Neural progenitor cell (in vitro differentiated cells): ENCODE measurements around the gene ARHGAP26. TPM values are rescaled to one million over a fixed set of nuclear protein-coding genes. Genes with fewer than 3 reads are reported as not detected.
"Not testable (repeated sequence)": the region's sequence is repeated elsewhere in the genome, so short reads cannot be mapped to it uniquely, and the experiment has no call there.

Experiments used
- DNase-seq: peaks from one replicate; pipeline ENCODE4 v3.0.0-alpha.2; 2016; ENCODE audit warnings: low spot score
- H2AFZ ChIP-seq: fragments of 200-600 bp; sonication (generic); replicated peaks from 2 replicates; pipeline ENCODE4 v1.6.1; 2016; ENCODE audit warnings: antibody characterized with exemption
- H3F3A ChIP-seq: fragments of 200-600 bp; sonication (generic); 2 replicates; pipeline ENCODE4 v1.6.1; 2016; ENCODE audit warnings: antibody characterized with exemption, low read depth
- H3K27ac ChIP-seq: fragments of 200-600 bp; sonication (generic); 2 replicates; pipeline ENCODE4 v1.5.1; 2016; ENCODE audit warnings: mild to moderate bottlenecking
- H3K27me3 ChIP-seq: fragments of 200-600 bp; sonication (generic); 2 replicates; pipeline ENCODE4 v1.6.1; 2016; ENCODE audit warnings: mild to moderate bottlenecking, moderate library complexity
- H3K36me3 ChIP-seq: fragments of 200-600 bp; sonication (generic); 2 replicates; pipeline ENCODE4 v1.5.1; 2016
- H3K4me1 ChIP-seq: fragments of 200-600 bp; sonication (generic); 2 replicates; pipeline ENCODE4 v1.6.1; 2016; ENCODE audit warnings: mixed run types
- H3K4me2 ChIP-seq: fragments of 200-600 bp; sonication (generic); 2 replicates; pipeline ENCODE4 v1.6.1; 2016
- H3K4me3 ChIP-seq: fragments of 200-600 bp; sonication (generic); 2 replicates; pipeline ENCODE4 v1.5.1; 2016
- H3K79me2 ChIP-seq: fragments of 200-600 bp; sonication (generic); 2 replicates; pipeline ENCODE4 v1.6.1; 2016; ENCODE audit warnings: low read depth
- H3K9ac ChIP-seq: fragments of 200-600 bp; sonication (generic); 2 replicates; pipeline ENCODE4 v1.6.1; 2016
- H3K9me3 ChIP-seq: fragments of 200-600 bp; sonication (generic); 2 replicates; pipeline ENCODE4 v1.5.1; 2016; ENCODE audit warnings: low read depth
- H4K20me1 ChIP-seq: fragments of 200-600 bp; sonication (generic); 2 replicates; pipeline ENCODE4 v1.6.1; 2016; ENCODE audit warnings: low read depth
- H3K27ac Mint-ChIP-seq: 3 replicates; pipeline ENCODE4 v1.8.0; 2021; ENCODE audit warnings: mixed read lengths
- H3K27me3 Mint-ChIP-seq: 2 replicates; pipeline ENCODE4 v1.8.0; 2022; ENCODE audit warnings: low read depth, mild to moderate bottlenecking, inconsistent platforms, moderate library complexity, mixed read lengths; ENCODE audit not compliant: insufficient read depth
- H3K36me3 Mint-ChIP-seq: 3 replicates; pipeline ENCODE4 v1.8.0; 2021; ENCODE audit warnings: mixed read lengths
- H3K4me1 Mint-ChIP-seq: 3 replicates; pipeline ENCODE4 v1.8.0; 2021; ENCODE audit warnings: mixed read lengths
- H3K4me3 Mint-ChIP-seq: 3 replicates; pipeline ENCODE4 v1.8.0; 2021; ENCODE audit warnings: mild to moderate bottlenecking, moderate library complexity, mixed read lengths
- H3K9me3 Mint-ChIP-seq: 3 replicates; pipeline ENCODE4 v1.8.0; 2020; ENCODE audit warnings: mixed read lengths
- CTCF ChIP-seq: fragments of 200-600 bp; sonication (generic); IDR thresholded peaks from 2 replicates; pipeline ENCODE4 v1.5.1; 2017; ENCODE audit warnings: antibody characterized with exemption, mild to moderate bottlenecking
- EZH2 ChIP-seq: fragments of 200-600 bp; sonication (generic); IDR thresholded peaks from 2 replicates; pipeline ENCODE4 v1.6.1; 2017; ENCODE audit warnings: antibody characterized with exemption, mild to moderate bottlenecking, moderate library complexity
- EZH2phosphoT487 ChIP-seq: fragments of 200-600 bp; sonication (generic); IDR thresholded peaks from 2 replicates; pipeline ENCODE4 v1.6.1; 2017; ENCODE audit warnings: antibody characterized with exemption
- total RNA-seq: library from RNA; depleted of rRNA; stranded (reverse); fragments of >200 nt; gene quantifications from 2 replicates; pipeline ENCODE4 v1.2.3, GENCODE V29; 2015; ENCODE audit warnings: low replicate concordance

ARHGAP26 gene
- total RNA-seq, 1 donor from 2014 or later, result 7.0 TPM

- Histone ChIP-seq H3K4me2 (no peak overlapping the region), H3K36me3 (no peaks in the 10 kb centered on the region), H3K4me1 (no peaks in the 10 kb centered on the region), H3K9ac (no peak overlapping the region), H3F3A (no peaks in the 10 kb centered on the region), H2AFZ (no peak overlapping the region), H3K4me3 (no peak overlapping the region), H4K20me1 (no peaks in the 10 kb centered on the region), H3K9me3 (no peaks in the 10 kb centered on the region), H3K79me2 (no peaks in the 10 kb centered on the region), H3K27me3 (no peaks in the 10 kb centered on the region), H3K27ac (no peak overlapping the region)
- Mint-ChIP-seq H3K36me3 (peaks cover 7% of the 10 kb centered on the region), H3K27me3 (peaks cover 4% of the 10 kb centered on the region), H3K4me1 (peaks cover 9% of the 10 kb centered on the region), H3K9me3 (peaks cover 18% of the 10 kb centered on the region), H3K4me3 (no peak overlapping the region), H3K27ac (no peak overlapping the region)
- DNase-seq, result no peak
- TF ChIP-seq EZH2phosphoT487, result no peak
- no peak for TF ChIP-seq EZH2
- TF ChIP-seq CTCF, result no peak
Measured at GRCh38 chr5:143201589-143201988, 431.4 kb downstream of the ARHGAP26 start.

GRCh38 chr5:143203301-143203956 is 433.3 kb downstream of the ARHGAP26 start:
- not testable (repeated sequence) for H3K9me3 Mint-ChIP-seq

GRCh38 chr5:143204474-143205246 is 434.5 kb downstream of the ARHGAP26 start:
- Histone ChIP-seq H3K4me3 (no peak overlapping the region), H2AFZ (no peak overlapping the region), H3K79me2 (no peaks in the 10 kb centered on the region), H4K20me1 (no peaks in the 10 kb centered on the region), H3K9me3 (no peaks in the 10 kb centered on the region), H3K27me3 (no peaks in the 10 kb centered on the region), H3F3A (no peaks in the 10 kb centered on the region), H3K36me3 (no peaks in the 10 kb centered on the region), H3K4me1 (no peaks in the 10 kb centered on the region), H3K9ac (no peak overlapping the region), H3K27ac (no peak overlapping the region), H3K4me2 (no peak overlapping the region)
- Mint-ChIP-seq H3K4me1 (peaks cover 7% of the 10 kb centered on the region), H3K27me3 (peaks cover 6% of the 10 kb centered on the region), H3K27ac (no peak overlapping the region), H3K9me3 (peaks cover 8% of the 10 kb centered on the region), H3K4me3 (no peak overlapping the region), H3K36me3 (no peaks in the 10 kb centered on the region)
- no peak for DNase-seq
- TF ChIP-seq EZH2 (no peak), EZH2phosphoT487 (no peak), CTCF (no peak)

More at GRCh38 chr5:143203301-143203956, 433.3 kb downstream of the ARHGAP26 start:
- DNase-seq, H3K4me1 ChIP-seq, H3K4me2 ChIP-seq, H3K27me3 ChIP-seq, H3K36me3 Mint-ChIP-seq, H3K27me3 Mint-ChIP-seq, H3K36me3 ChIP-seq, H2AFZ ChIP-seq, H3K4me1 Mint-ChIP-seq, H3K27ac ChIP-seq, H3K4me3 Mint-ChIP-seq, H3K27ac Mint-ChIP-seq, H3K79me2 ChIP-seq, H3K4me3 ChIP-seq, H3K9me3 ChIP-seq, H3F3A ChIP-seq, H3K9ac ChIP-seq, H4K20me1 ChIP-seq: not testable (repeated sequence)

GRCh38 chr5:143205386-143205785 is 435.2 kb downstream of the ARHGAP26 start:
- Histone ChIP-seq H4K20me1 (no peaks in the 10 kb centered on the region), H3K4me2 (no peak overlapping the region), H3K4me1 (no peaks in the 10 kb centered on the region), H3K27ac (no peak overlapping the region), H3K27me3 (no peaks in the 10 kb centered on the region), H3K9me3 (no peaks in the 10 kb centered on the region), H3F3A (no peaks in the 10 kb centered on the region), H3K79me2 (no peaks in the 10 kb centered on the region), H3K4me3 (no peak overlapping the region), H3K36me3 (no peaks in the 10 kb centered on the region), H2AFZ (no peak overlapping the region), H3K9ac (no peak overlapping the region)
- no peaks in the 10 kb centered on the region for H3K4me1 Mint-ChIP-seq
- H3K4me3 Mint-ChIP-seq, result no peak overlapping the region
- H3K36me3 Mint-ChIP-seq, result no peaks in the 10 kb centered on the region
- DNase-seq, result no peak
- peaks cover 8% of the 10 kb centered on the region for H3K9me3 Mint-ChIP-seq
- no peak for TF ChIP-seq EZH2
- no peak for TF ChIP-seq EZH2phosphoT487
- no peak for TF ChIP-seq CTCF
- H3K27ac Mint-ChIP-seq, result no peak overlapping the region
- H3K27me3 Mint-ChIP-seq, result peaks cover 6% of the 10 kb centered on the region
